AG09319 (cell line): ENCODE results near the gene C1orf159.
"Not testable (repeated sequence)": the region's sequence is repeated elsewhere in the genome, so short reads cannot be mapped to it uniquely, and the experiment has no call there.

Experiments used
- DNase-seq: peaks from one replicate; pipeline ENCODE4 v3.0.0-alpha.2; 2010; ENCODE audit warnings: low read depth; ENCODE audit errors: extremely low read depth
- TF ChIP-seq, protein P1 (sequence below): IDR thresholded peaks from 2 replicates; pipeline ENCODE4 v1.5.1; 2011; ENCODE audit warnings: low read depth, mild to moderate bottlenecking, inconsistent platforms, low read length, moderate library complexity

Gene C1orf159

DNA sequence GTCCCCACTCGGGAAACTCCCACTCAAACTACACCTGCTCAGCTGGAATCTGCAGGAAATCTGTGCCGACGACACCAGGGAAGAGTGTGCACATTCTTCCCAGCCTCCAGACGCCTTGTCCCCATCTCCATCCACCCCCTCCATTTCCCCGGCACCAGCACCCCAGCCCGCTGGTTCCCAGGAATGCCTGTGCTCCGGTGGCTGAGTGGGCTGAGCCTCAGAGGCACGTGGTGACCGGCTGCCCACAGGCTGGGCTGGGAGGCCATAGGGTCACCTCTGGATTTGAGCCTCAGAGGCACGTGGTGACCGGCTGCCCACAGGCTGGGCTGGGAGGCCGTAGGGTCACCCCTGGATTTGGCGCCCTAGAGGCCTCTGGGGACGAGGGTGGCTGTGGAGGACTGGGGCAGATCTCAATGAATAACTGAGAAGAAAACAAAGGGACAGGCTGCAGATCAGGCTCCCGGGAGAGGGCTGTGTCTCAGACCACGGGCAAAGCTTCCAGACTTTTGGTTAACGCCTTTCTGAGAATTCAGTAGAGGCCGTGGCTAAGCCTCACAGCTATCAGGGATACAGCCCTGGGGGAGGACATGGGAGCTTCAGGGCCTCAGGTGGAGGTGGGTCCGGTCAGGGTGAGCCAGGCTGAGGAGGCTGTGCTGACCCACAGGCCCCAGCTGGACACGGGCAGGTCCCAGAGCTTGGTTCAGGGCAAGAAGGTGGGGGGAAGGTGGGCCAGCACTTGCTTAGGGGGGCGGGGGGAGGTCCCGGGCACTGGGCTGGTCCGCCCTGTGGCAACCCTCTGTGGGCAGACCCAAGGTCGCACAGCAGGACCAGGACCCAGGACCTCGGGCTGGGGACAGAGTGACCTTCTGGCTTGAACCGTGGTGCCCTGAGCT lies 40.5 kb upstream of the C1orf159 start:
- DNase-seq = no peak
- TF ChIP-seq, protein P1, sequence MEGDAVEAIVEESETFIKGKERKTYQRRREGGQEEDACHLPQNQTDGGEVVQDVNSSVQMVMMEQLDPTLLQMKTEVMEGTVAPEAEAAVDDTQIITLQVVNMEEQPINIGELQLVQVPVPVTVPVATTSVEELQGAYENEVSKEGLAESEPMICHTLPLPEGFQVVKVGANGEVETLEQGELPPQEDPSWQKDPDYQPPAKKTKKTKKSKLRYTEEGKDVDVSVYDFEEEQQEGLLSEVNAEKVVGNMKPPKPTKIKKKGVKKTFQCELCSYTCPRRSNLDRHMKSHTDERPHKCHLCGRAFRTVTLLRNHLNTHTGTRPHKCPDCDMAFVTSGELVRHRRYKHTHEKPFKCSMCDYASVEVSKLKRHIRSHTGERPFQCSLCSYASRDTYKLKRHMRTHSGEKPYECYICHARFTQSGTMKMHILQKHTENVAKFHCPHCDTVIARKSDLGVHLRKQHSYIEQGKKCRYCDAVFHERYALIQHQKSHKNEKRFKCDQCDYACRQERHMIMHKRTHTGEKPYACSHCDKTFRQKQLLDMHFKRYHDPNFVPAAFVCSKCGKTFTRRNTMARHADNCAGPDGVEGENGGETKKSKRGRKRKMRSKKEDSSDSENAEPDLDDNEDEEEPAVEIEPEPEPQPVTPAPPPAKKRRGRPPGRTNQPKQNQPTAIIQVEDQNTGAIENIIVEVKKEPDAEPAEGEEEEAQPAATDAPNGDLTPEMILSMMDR = no peak

- no peak for DNase-seq
- TF ChIP-seq, protein P1 = no peak
Observed at GRCh38 chr1:1155258-1155657, 39.4 kb upstream of the C1orf159 start.

DNA sequence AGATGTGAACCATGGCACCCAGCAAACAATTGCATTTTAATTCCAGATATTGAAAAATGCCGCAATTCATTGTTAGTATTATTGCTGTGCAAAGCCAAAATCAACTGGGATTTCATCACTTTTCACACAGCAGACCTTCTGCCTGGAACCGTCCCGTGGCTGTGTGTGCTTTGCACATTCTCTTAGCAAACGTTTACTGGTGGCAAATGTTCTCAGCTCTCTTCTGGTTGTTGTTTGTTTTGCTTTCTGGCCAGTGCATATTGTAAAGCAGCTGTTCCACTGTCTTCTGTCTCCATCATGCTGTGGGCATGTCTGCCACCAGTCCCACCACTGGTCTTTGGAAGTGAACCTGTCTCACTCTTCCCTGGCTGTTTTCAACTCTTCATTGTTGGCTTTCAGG lies 38.0 kb upstream of the C1orf159 start:
- TF ChIP-seq, protein P1 = no peak
- DNase-seq = no peak

- not testable (repeated sequence) for DNase-seq
Observed at GRCh38 chr1:1153215-1153614, 37.3 kb upstream of the C1orf159 start.

GRCh38 chr1:1152431-1152830 lies 36.5 kb upstream of the C1orf159 start:
- DNase-seq = not testable (repeated sequence)

DNA sequence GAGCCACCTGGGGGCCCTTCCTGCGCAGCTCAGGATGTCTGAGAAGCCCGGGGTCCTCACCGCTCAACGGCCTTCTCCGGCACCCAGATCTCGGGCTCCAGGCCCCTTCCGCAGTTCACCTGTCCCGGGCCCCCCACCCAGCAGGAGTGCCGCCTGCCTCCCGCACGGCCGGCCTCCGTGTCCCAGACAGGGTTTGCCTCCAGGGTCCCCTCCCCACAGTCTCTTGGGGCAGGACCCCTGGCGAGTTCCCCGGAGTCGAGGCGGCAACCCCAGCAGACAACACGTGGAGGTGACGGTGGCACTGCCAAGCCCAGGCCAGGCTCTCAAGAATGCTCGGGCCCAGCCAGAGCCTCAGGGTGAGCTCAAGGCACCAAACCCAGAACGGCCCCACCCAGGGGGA lies 35.4 kb upstream of the C1orf159 start:
- TF ChIP-seq, protein P1 = no peak
- no peak for DNase-seq

DNA sequence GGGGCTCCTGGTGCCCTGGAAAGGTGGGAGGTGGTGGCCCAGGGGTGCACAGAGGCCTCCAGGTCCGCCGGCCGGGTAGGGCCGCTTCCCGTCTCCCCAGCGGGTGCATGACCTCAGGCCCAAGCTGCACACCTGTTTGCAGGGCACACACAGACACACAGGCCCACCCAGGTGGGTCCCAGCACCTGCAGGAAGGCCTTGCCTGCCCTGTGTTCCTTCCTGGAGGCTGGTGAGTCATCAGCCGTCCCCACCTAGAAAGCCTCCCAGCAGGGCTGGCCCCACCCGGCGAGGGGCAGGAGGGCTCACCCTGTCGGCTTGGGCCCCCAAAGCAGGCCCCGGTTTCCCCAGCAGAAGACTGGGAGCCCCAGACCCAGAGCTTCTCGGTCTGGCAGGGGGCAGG lies 34.2 kb upstream of the C1orf159 start:
- TF ChIP-seq, protein P1 = no peak
- DNase-seq = no peak

GRCh38 chr1:1149416-1149815 lies 33.5 kb upstream of the C1orf159 start:
- TF ChIP-seq, protein P1 = no peak
- DNase-seq = no peak
